WTC11 (cell line): Measurements from ENCODE around the gene MOGAT2. TPM values are rescaled to one million over a fixed set of nuclear protein-coding genes. Genes with fewer than 3 reads are reported as not detected.

Experiments
- ATAC-seq: fragments of 200-7000 bp; cut with Tn5 transposase; 2 replicates; pipeline ENCODE4 v1.10.0; 2021; ENCODE audit warnings: mild to moderate bottlenecking, moderate library complexity
- CTCF ChIA-PET: fragments of 300-600 bp; sonication (Branson Sonifier 250); formaldehyde crosslinking; loops from one replicate; lab custom pipeline; 2021; ENCODE audit warnings: antibody characterized with exemption; lab: Charles Lee
- POLR2A ChIA-PET: fragments of 350-600 bp; sonication (Branson Sonifier 250); formaldehyde crosslinking; loops from one replicate; lab custom pipeline; 2021; ENCODE audit warnings: antibody characterized with exemption; lab: Charles Lee
- DNase-seq: peaks from one replicate; pipeline ENCODE4 v3.0.0; 2021; ENCODE audit warnings: low spot score
- H3K27ac Mint-ChIP-seq: 2 replicates; pipeline ENCODE4 v1.8.0; 2021; ENCODE audit warnings: mixed read lengths
- H3K27me3 Mint-ChIP-seq: 2 replicates; pipeline ENCODE4 v1.8.0; 2021; ENCODE audit warnings: low read depth, mild to moderate bottlenecking, moderate library complexity, mixed read lengths
- H3K36me3 Mint-ChIP-seq: 2 replicates; pipeline ENCODE4 v1.8.0; 2021; ENCODE audit warnings: mixed read lengths
- H3K4me1 Mint-ChIP-seq: 2 replicates; pipeline ENCODE4 v1.8.0; 2022; ENCODE audit warnings: mixed read lengths
- H3K4me3 Mint-ChIP-seq: 2 replicates; pipeline ENCODE4 v1.8.0; 2021; ENCODE audit warnings: mild to moderate bottlenecking, moderate library complexity, mixed read lengths
- H3K9me3 Mint-ChIP-seq: 2 replicates; pipeline ENCODE4 v1.8.0; 2021; ENCODE audit warnings: mixed read lengths
- CREB1 ChIP-seq: sonication (generic); formaldehyde crosslinking; IDR thresholded peaks from 2 replicates; pipeline ENCODE4 v1.8.0; 2023; ENCODE audit warnings: mild to moderate bottlenecking, missing genetic modification reagents
- E2F1 ChIP-seq: sonication (generic); formaldehyde crosslinking; IDR thresholded peaks from 2 replicates; pipeline ENCODE4 v1.8.0; 2022; ENCODE audit warnings: mild to moderate bottlenecking, missing genetic modification reagents
- FOXJ3 ChIP-seq: sonication (generic); formaldehyde crosslinking; IDR thresholded peaks from 2 replicates; pipeline ENCODE4 v1.9.0; 2021; ENCODE audit warnings: missing genetic modification reagents, mild to moderate bottlenecking, borderline replicate concordance
- FOXK1 ChIP-seq: sonication (generic); formaldehyde crosslinking; IDR thresholded peaks from 2 replicates; pipeline ENCODE4 v1.8.0; 2022; ENCODE audit warnings: mild to moderate bottlenecking, moderate library complexity, missing genetic modification reagents
- FOXP1 ChIP-seq: sonication (generic); formaldehyde crosslinking; IDR thresholded peaks from 2 replicates; pipeline ENCODE4 v1.8.0; 2022; ENCODE audit warnings: missing genetic modification reagents, mild to moderate bottlenecking, moderate library complexity, borderline replicate concordance
- IRF1 ChIP-seq: sonication (generic); formaldehyde crosslinking; IDR thresholded peaks from 2 replicates; pipeline ENCODE4 v1.8.0; 2023; ENCODE audit warnings: missing genetic modification reagents
- MXD4 ChIP-seq: fragments of 250-450 bp; sonication (Bioruptor Pico); IDR thresholded peaks from 2 replicates; pipeline ENCODE4 v1.8.0; 2021; ENCODE audit warnings: mild to moderate bottlenecking, moderate library complexity, borderline replicate concordance
- NFATC4 ChIP-seq: fragments of 250-450 bp; sonication (Bioruptor Pico); IDR thresholded peaks from 2 replicates; pipeline ENCODE4 v1.9.0; 2021; ENCODE audit warnings: mild to moderate bottlenecking
- NFE2L1 ChIP-seq: sonication (generic); formaldehyde crosslinking; IDR thresholded peaks from 2 replicates; pipeline ENCODE4 v1.8.1; 2023; ENCODE audit warnings: missing genetic modification reagents
- NR3C1 ChIP-seq: sonication (generic); formaldehyde crosslinking; conservative IDR thresholded peaks from 2 replicates; pipeline ENCODE4 v1.8.1; 2023; ENCODE audit warnings: low read depth, mild to moderate bottlenecking, missing genetic modification reagents
- OVOL2 ChIP-seq: fragments of 250-450 bp; sonication (Bioruptor Pico); IDR thresholded peaks from 2 replicates; pipeline ENCODE4 v1.9.0; 2021; ENCODE audit warnings: mild to moderate bottlenecking, borderline replicate concordance
- PRDM15 ChIP-seq: sonication (generic); formaldehyde crosslinking; IDR thresholded peaks from 2 replicates; pipeline ENCODE4 v1.8.0; 2022; ENCODE audit warnings: missing genetic modification reagents
- SMAD3 ChIP-seq: sonication (generic); formaldehyde crosslinking; IDR thresholded peaks from 2 replicates; pipeline ENCODE4 v1.8.0; 2022; ENCODE audit warnings: missing genetic modification reagents, mild to moderate bottlenecking, borderline replicate concordance
- SOX15 ChIP-seq: fragments of 250-450 bp; sonication (Bioruptor Pico); IDR thresholded peaks from 2 replicates; pipeline ENCODE4 v1.9.0; 2021; ENCODE audit warnings: mild to moderate bottlenecking
- TEAD1 ChIP-seq: sonication (generic); formaldehyde crosslinking; IDR thresholded peaks from 2 replicates; pipeline ENCODE4 v1.8.0; 2022; ENCODE audit warnings: mild to moderate bottlenecking, missing genetic modification reagents
- ZBTB43 ChIP-seq: sonication (generic); formaldehyde crosslinking; IDR thresholded peaks from 2 replicates; pipeline ENCODE4 v1.8.1; 2023; ENCODE audit warnings: mild to moderate bottlenecking, missing genetic modification reagents
- ZNF232 ChIP-seq: sonication (generic); formaldehyde crosslinking; IDR thresholded peaks from 2 replicates; pipeline ENCODE4 v1.8.0; 2022; ENCODE audit warnings: mild to moderate bottlenecking, missing genetic modification reagents
- ZNF317 ChIP-seq: sonication (generic); formaldehyde crosslinking; IDR thresholded peaks from 2 replicates; pipeline ENCODE4 v1.8.1; 2023; ENCODE audit warnings: low read depth, mild to moderate bottlenecking, moderate library complexity, missing genetic modification reagents, borderline replicate concordance
- ZNF396 ChIP-seq: fragments of 250-450 bp; sonication (Bioruptor Pico); IDR thresholded peaks from 2 replicates; pipeline ENCODE4 v1.8.0; 2021; ENCODE audit warnings: mild to moderate bottlenecking, moderate library complexity, borderline replicate concordance
- ZNF671 ChIP-seq: fragments of 250-450 bp; sonication (Bioruptor Pico); IDR thresholded peaks from 2 replicates; pipeline ENCODE4 v1.8.0; 2021; ENCODE audit warnings: mild to moderate bottlenecking
- total RNA-seq: library from RNA; stranded (reverse); gene quantifications from 3 replicates; pipeline ENCODE4 v1.2.3, GENCODE V29; 2021
- TF ChIP-seq, protein P1 (sequence below): sonication (generic); formaldehyde crosslinking; conservative IDR thresholded peaks from 2 replicates; pipeline ENCODE4 v1.8.1; 2023; ENCODE audit warnings: mild to moderate bottlenecking, low read depth, missing genetic modification reagents, moderate library complexity
- TF ChIP-seq, protein P2 (sequence below): sonication (generic); formaldehyde crosslinking; IDR thresholded peaks from 2 replicates; pipeline ENCODE4 v1.8.0; 2022; ENCODE audit warnings: mild to moderate bottlenecking, missing genetic modification reagents

MOGAT2 gene
- total RNA-seq, 1 experiment from 2014 or later: not detected

- TF ChIP-seq NFATC4: no peak
- TF ChIP-seq MXD4: no peak
- TF ChIP-seq NR3C1: no peak
- TF ChIP-seq ZNF671 (CRISPR knock-in tag): no peak
- TF ChIP-seq NFE2L1: no peak
- no peak for TF ChIP-seq SOX15 (CRISPR knock-in tag)
- no peak for TF ChIP-seq FOXK1 (CRISPR knock-in tag)
- TF ChIP-seq ZBTB43: no peak
- Mint-ChIP-seq H3K27me3 (peaks cover 65% of the 10 kb centered on the region), H3K36me3 (no peaks in the 10 kb centered on the region; the same call in 1 of the 2 replicates), H3K9me3 (no peaks in the 10 kb centered on the region), H3K4me1 (peaks cover 23% of the 10 kb centered on the region), H3K4me3 (no peak overlapping the region), H3K27ac (no peak overlapping the region)
- ChIA-PET CTCF (no interaction called here), POLR2A (no interaction called here)
- ATAC-seq (no peak), DNase-seq (no peak)
Observed at GRCh38 chr11:75767228-75767572, 49.6 kb downstream of the MOGAT2 start.

DNA sequence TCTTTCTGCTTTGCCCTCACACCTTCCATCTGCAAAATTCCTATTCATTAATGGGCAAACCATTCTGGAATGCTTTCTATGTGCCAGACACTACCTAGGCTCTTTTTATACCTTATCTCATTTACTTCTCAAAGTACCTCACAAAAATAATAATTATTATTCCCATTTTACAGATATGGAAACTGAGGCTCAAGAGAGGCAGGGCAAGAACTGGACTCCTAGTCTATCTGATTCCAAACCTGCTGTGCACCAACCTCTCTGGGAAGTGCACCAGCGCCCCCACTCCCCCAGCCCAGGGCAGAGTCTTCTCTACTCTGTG, 50.1 kb downstream of the MOGAT2 start:
- Mint-ChIP-seq H3K4me3 (peak overlapping the region; percentile 59; the same call in 1 of the 2 replicates), H3K4me1 (peaks cover 23% of the 10 kb centered on the region), H3K9me3 (no peaks in the 10 kb centered on the region), H3K27me3 (peaks cover 70% of the 10 kb centered on the region), H3K27ac (no peak overlapping the region), H3K36me3 (no peaks in the 10 kb centered on the region; the same call in 1 of the 2 replicates)
- no peak for TF ChIP-seq PRDM15 (CRISPR knock-in tag)
- no peak for TF ChIP-seq TEAD1 (CRISPR knock-in tag)
- TF ChIP-seq, protein P1, sequence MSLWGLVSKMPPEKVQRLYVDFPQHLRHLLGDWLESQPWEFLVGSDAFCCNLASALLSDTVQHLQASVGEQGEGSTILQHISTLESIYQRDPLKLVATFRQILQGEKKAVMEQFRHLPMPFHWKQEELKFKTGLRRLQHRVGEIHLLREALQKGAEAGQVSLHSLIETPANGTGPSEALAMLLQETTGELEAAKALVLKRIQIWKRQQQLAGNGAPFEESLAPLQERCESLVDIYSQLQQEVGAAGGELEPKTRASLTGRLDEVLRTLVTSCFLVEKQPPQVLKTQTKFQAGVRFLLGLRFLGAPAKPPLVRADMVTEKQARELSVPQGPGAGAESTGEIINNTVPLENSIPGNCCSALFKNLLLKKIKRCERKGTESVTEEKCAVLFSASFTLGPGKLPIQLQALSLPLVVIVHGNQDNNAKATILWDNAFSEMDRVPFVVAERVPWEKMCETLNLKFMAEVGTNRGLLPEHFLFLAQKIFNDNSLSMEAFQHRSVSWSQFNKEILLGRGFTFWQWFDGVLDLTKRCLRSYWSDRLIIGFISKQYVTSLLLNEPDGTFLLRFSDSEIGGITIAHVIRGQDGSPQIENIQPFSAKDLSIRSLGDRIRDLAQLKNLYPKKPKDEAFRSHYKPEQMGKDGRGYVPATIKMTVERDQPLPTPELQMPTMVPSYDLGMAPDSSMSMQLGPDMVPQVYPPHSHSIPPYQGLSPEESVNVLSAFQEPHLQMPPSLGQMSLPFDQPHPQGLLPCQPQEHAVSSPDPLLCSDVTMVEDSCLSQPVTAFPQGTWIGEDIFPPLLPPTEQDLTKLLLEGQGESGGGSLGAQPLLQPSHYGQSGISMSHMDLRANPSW: no peak
- no peak for TF ChIP-seq ZNF396 (CRISPR knock-in tag)
- TF ChIP-seq, protein P2, sequence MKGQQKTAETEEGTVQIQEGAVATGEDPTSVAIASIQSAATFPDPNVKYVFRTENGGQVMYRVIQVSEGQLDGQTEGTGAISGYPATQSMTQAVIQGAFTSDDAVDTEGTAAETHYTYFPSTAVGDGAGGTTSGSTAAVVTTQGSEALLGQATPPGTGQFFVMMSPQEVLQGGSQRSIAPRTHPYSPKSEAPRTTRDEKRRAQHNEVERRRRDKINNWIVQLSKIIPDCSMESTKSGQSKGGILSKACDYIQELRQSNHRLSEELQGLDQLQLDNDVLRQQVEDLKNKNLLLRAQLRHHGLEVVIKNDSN: no peak
- no peak for TF ChIP-seq CREB1 (CRISPR knock-in tag)
- TF ChIP-seq FOXJ3 (CRISPR knock-in tag): no peak
- no peak for TF ChIP-seq ZNF232 (CRISPR knock-in tag)
- TF ChIP-seq IRF1 (CRISPR knock-in tag): no peak
- no peak for TF ChIP-seq SMAD3 (CRISPR knock-in tag)
- no peak for TF ChIP-seq MXD4
- TF ChIP-seq NR3C1: no peak
- no peak for TF ChIP-seq FOXP1
- no peak for TF ChIP-seq ZNF317 (CRISPR knock-in tag)
- no peak for TF ChIP-seq E2F1 (CRISPR knock-in tag)
- no peak for TF ChIP-seq OVOL2 (CRISPR knock-in tag)
- CTCF ChIA-PET: interaction anchor here (0.6 kb wide), 1 partner anchor 13 kb away, joined by 6 read pairs; no protein-coding TSS in a partner anchor
- no peak for DNase-seq
- no peak for ATAC-seq
- POLR2A ChIA-PET: no interaction called here
